TTC549 (cell line): ENCODE data around the gene CNTNAP1.
"Not testable (repeated sequence)": the region's sequence is repeated elsewhere in the genome, so short reads cannot be mapped to it uniquely, and the experiment has no call there.

Experiments used
- FAIRE-seq: peaks from 2 replicates; lab custom pipeline; 2012; peaks lifted over from hg19 to GRCh38; lab: Jason Lieb, UNC

Gene CNTNAP1

DNA sequence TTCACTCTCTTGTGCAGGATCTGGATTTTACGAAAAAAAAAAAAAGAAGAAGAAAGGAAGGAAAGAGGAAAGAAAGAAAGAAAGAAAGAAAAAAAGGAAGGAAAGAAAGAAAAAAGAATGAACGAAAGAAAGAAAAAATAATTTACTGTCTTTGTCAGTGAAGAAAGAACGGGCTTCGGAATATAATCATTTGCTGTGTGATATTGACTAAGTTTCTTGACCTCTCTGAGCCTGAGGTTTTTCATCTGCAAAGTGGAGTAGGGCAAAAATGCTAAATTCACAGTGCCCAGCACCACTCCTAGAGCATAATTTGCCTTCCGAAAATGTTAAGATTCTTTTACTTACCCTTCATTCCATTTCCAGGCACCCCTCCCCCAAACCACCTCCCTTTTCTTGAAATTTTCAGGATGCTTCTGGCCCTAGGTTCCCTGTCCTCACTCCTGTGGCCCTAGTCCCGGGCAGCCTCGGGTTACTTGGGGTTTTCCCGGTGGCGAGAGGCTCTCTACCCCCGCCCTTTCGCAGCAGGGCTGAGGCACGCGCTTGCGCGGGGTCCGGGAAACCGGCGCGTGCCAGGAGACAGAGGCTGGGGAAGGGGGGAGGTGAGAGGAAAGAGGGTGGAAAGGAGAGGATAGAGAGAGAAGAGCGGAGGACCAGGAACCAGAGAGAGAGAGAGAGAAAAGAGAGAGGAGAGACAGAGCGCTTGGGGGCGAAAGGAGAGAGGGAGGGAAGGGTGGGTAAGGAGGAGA is at the start of gene CNTNAP1:
Gene CNTNAP1, plus strand, starts transcription at position 556 of the 746 bp plus-strand sequence. CDS start 299 bp downstream, outside the sequence.
- no peak for FAIRE-seq

DNA sequence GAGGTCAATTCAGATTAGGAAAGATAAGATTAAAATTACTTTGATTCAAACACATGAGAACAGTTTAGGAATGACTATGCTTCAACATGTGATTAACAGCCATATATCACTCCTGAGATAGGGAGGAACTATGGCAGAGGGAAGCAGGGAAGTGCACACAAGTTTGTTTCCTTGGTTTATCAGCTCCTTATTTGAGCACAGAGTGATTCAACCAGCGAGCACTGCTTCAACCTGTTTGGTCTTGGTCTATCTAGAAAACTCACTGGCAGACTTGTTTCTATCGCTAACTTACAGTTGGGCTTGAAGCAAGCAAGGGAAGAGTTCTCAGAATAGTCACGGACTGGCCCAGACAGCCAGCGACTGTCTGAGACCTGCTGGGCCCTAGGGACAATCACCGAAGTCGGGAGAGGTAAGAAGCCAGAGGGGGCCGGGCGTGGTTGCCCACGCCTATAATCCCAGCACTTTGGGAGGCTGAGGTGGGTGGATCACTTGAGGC is 49.3 kb upstream of the CNTNAP1 start:
- FAIRE-seq = no peak

DNA sequence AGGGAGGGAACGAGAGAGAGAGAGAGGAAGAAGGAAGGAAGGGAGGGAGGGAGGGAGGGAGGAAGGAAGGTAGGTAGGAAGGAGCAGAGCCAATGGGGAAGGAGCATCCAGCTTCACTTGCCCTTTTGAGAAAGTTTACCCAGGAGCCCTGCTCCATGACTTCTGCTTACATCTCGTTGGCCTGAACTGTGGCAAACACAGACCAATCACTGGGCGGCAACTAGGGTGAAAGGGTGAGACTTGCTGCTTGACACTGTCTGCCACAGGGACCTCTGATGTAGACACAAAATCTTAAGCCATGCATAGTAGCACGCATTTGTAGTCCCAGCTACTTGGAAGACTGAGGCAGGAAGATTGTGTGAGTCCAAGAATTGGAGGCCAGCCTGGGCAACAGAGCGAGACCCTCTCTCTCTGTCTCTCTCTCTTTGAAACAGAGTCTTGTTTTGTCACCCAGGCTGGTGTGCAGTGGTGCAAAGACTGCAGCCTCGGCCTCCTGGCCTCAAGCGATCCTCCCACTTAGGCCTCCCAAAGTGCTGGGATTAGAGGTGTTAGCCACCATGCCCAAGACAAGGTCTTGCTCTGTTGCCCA is 42.7 kb upstream of the CNTNAP1 start:
- FAIRE-seq = no peak

DNA sequence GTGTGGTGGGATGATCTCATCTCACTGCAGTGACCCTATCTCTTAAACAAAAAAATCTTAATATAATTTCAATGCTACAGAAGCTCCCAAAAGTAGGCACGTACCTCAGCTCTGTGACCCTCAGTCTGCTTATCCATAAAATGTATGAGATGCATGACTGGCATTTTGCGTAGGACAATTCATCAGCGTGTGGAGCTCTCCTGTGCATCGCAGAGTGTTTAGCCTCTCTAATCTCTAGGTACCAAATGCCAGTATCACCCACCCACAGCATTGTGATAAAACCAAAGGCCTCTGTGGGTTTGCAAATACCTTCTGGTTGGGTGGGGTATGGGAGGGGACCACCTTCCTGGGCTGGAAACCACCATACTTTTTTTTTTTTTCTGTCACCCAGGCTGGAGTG is 42.2 kb upstream of the CNTNAP1 start:
- FAIRE-seq = no peak

DNA sequence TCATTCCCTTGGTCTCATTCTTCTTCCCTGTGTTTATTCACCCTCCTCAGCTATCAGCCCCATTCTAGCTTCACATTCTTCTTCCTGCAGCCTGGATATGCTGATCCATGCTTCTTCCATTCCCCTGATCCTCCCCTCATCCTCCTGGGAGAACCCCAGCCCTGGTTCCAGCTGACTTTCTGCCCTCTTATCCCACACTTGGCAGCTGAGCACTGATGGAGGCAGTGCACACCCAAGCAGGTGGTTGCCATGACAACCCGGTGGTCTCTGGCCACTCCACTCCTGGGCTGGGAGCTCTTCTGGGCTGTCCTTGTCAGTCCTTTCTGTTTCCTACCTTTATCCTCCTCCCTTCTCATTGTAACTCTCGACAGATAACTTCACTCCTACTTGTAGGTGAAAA is 40.0 kb upstream of the CNTNAP1 start:
- no peak for FAIRE-seq

DNA sequence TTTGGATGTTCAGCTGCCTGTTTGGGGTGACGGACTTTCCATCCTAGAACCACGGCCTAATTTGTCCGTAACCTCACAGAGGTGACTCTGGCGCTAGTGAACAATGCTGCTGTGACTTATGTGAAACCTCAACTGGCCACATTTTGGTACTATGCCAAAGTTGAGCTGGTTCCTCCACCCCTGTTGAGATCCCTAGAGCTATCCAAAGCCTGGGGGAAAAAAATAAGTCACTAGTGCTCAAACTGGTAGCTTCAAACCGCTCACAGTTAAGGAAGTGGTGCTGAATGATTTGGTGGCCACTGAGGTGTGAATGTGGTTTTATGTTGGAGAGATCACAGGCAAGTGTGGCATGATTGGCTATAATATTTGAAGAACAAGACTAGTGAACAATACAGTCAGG is 34.6 kb upstream of the CNTNAP1 start:
- FAIRE-seq = no peak

DNA sequence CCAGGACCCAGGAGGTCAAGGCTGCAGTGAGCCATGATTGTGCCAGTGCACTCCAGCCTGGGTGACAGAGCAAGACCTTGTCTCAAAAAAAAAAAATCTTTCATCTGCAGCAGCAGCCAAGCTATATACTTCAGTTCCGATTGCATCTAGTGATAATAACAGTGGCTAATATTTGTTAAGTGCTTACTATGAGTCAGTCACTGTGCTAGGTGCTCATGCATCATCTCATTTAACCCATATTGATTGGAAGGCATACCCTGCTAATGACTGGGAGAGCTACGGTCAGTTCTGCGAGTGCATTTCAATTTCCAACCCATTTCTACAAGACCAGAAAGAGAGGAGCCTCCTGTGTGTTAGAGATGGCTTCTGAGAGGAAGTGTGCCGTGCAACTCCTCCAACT is 30.9 kb upstream of the CNTNAP1 start:
- FAIRE-seq = no peak

DNA sequence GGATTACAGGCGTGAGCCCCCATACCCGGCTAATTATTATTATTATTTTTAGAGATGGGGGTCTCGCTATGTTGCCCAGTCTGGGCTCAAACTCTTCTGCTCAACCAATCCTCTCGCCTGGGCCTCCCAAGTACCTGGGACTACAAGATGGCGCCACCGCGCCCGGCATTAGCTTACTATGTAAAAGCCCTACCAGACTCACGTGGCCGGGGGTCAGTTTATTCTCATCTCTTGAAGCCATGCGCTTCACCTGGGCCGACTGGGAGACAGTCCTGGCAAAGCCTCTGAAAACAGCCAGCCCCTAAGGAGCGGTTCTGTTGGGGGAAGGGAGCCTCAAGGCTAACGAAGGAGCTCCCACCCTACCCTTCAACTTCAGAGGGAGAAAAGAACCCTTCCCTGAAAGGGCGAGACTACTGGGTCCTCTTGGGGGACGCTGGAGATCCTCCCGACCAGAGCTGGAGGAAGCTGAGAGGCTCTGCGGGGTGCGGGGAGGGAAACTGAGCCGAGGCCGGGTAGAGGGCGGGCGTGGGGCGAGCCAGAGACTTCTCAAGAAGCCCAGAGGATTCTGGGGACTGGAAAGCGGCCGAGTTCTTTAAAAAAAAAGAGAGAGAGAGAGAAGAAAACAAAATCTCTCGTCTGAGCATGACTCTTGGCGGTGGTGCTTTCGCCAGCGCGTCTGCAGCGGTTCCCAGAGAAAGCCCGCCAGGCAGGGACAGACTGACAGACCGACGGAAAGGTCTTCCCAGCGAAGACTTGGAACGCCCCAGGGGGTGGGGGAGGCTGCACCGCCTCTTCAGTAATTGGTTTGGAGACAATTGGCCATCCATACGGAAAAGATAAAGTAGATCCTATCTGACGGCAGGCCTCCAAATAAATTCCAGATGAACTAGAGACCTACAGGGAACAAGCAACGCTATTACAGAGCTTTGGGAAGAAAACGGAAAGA is 28.9 kb upstream of the CNTNAP1 start:
- no peak for FAIRE-seq

DNA sequence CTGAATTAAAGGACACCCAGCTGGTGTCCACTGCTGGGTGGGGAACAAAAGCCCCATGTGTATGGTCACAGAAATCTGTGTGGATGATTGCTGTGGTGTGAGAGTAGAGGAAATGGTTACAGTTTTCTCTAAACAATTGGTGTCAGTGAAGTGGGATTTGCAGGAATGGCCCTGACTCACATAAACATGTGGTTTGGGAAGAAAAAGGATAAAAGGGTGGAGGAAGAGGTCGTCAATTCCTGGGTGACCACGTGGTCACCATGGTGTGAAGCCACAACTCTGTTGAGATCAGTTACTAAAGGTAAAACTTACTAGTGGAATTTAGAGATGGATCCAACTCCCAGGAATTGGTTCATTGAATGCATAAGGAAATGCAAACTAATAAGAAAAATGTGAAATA is 26.8 kb upstream of the CNTNAP1 start:
- no peak for FAIRE-seq

DNA sequence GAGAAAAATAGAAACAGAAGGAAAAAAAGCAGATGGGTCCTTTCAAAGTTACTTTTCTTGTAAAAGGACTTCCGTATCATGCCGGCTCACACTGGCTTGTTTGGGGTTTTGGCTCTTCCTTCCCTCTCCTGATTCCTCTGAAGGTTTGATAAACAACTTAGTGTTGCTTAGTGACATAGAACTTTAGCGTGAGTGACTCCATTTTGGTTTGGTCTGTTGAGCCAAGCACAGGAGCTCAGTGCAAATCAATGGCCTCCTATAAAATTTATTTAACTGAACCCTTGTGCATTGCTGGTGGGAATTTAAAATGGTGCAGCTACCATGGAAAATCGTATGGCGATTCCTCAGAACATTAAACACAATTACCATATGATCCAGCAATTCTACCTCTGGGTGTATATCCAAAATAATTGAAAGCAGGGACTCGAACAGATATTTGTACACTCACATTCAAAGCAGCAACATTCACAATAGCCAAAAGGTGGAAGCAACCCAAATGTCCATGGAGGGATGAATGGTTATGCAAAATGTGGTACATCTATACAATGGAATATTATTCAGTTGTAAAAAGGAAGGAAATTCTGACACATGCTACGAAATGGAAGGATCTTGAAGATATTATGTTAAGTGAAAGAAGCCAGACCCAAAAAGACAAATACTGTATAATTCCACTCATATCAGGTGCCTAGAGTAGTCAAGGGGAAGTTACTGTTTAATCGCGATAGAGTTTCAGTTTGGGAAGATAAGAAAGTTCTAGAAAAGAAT is 24.3 kb upstream of the CNTNAP1 start:
- no peak for FAIRE-seq

DNA sequence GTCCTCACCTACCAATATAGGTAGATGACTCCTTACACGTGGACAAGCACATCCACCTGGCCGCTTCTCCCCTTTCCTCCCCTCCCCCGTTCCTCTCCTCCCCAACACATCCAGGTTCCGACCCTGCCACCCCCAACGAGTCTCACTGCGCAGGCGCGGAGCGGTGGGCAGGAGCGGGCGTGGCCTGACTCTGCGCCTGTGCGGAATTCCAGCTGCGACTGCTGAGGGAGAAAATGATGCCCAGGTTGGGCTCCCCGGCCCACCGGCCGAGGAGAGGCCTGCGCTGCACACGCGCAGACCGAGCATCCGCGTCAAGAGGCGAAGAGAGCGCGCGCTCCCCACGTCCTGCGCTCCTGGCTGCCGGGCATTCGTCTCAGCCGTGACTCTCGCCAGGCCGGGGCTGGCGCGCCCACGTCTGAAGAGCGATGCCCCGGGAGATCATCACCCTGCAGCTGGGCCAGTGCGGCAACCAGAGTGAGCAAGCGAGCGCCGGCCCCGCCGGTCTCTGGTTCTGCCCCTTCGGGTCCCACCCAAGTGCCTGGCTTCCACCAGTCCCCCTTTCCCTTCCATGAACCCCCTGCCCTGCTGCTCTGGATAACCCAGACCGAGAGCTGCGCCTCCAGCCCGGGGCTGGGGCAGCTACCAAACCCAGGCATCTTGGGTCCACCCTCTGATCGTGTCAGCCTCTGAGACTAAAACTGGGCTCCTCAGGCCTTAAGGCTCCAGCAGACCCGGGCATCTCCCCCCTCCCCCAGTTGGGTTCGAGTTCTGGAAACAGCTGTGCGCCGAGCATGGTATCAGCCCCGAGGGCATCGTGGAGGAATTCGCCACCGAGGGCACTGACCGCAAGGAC is 23.0 kb upstream of the CNTNAP1 start, which contains the start of gene TUBG2:
Gene TUBG2, plus strand, starts transcription at position 206 of the 853 bp plus-strand sequence. Its CDS starts 220 bp downstream, at position 426.
- FAIRE-seq = no peak

DNA sequence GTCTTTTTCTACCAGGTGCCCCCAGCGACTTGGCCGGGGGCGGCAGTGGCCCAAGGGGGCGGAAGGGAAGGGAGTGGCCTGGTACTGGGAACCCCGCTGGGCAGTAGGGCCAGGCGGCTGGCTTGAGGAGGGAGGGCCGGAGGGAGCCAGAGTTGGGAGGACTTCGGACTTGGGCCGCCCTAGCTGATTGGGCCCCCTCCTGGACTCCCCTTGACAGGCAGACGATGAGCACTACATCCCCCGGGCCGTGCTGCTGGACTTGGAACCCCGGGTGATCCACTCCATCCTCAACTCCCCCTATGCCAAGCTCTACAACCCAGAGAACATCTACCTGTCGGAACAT is 22.4 kb upstream of the CNTNAP1 start:
- FAIRE-seq = not testable (repeated sequence)

DNA sequence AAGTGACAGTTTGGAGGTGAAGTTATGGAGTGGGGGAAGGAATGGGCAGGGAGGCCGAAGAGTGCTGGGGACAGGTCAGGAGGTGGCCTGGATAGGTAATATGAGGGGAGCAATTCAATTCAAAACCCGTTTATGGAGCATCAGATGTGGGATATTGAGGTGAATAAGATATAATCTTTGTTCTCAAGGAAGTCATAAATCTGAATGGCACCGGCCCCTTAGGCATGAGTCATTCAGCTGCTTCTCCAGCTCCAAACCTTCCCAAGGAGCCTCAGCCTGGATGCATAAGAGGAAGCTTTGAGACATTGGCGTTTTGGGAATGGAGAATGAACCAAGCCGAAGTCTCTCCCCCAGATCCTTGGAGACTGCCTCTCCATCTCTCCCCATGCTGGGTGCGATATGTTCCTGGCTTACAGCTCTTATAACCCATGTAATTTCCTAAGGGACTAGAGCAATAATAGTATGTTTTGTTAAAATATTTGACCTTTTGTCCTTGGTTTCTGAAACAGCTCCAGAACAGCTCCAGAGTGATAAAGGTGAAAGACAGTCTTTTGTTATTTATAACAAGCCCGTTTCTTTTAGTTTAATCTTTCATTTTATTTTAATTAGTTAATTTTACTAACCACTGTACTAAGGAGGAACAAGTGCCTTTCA is 21.5 kb upstream of the CNTNAP1 start:
- no peak for FAIRE-seq

DNA sequence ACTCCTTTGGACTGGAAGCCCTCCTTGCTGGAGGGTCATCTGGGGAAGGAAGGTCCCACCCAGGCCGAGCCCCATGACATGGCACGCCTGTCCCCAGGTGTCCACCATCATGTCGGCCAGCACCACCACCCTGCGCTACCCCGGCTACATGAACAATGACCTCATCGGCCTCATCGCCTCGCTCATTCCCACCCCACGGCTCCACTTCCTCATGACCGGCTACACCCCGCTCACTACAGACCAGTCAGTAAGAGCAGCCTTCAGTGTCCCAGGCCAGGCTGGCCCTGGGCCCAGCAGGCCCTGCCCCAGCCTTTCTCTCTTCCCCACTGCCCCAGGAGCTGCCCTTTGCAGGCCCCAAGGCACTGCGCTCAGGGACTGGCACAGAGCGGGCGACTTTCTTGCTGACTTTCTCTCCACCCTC is 16.7 kb upstream of the CNTNAP1 start:
- no peak for FAIRE-seq

DNA sequence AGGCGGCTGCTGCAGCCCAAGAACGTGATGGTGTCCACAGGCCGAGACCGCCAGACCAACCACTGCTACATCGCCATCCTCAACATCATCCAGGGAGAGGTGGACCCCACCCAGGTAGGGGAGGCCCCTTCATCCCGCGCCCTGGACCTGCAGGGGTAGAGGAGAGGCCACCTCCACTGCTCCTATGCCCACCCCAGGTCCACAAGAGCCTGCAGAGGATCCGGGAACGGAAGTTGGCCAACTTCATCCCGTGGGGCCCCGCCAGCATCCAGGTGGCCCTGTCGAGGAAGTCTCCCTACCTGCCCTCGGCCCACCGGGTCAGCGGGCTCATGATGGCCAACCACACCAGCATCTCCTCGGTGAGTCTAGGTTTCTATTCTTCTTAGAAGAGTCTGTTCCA is 16.2 kb upstream of the CNTNAP1 start:
- not testable (repeated sequence) for FAIRE-seq

DNA sequence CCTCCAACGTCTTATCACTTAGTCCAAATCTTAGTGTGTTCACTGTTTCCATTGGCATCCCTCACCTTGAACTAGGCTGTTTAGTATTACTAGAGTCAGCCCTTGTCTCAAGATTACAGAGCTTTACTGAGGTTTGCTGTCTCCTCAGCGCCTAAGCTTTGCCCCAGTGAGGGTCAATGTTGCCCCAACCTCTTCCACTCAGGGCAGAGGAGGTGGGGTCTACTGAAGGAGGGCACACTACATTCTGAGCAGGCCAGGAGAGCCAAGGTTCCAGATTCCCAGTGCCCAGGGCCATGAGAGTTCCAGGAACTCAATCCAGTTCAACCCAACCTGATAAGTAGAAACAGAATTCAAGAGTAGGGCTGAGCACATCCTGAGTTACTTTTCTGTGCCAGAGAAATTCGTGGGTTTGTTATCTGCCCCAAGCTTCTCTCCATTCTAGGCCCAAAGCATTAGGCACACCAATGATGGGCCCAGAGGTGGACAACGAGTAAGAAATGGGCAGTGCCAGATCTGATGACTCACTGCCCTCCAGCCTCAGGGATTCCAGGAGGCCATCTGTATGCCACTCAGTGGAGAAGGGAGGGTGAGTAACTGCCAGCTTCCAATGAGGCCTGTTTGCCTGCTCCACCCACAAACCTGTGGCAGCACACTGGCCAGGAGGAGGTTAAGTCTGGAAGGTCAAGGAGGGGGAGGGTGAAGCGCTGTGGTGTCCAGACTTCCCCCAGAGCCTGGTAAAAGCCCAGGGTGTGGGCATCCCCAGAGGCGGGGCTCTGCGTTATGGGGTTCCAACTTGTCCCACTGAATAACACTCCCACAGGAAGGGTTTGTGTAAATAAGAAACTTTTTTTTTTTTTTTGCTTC is 15.0 kb upstream of the CNTNAP1 start:
- no peak for FAIRE-seq

DNA sequence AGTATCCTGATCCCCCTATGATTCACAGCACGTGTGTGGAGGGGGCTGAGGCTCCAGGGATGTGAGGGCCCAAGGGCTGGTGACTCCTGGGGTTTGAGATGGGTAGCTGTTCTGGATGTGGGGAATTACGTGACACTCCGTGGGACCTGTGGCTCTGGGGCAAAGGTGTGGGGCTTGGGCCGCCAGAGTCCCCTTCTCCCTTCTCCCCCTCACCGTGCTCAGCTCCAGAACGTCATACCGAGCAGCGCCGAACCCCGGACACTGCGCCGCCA is 12.7 kb upstream of the CNTNAP1 start:
- FAIRE-seq = no peak

DNA sequence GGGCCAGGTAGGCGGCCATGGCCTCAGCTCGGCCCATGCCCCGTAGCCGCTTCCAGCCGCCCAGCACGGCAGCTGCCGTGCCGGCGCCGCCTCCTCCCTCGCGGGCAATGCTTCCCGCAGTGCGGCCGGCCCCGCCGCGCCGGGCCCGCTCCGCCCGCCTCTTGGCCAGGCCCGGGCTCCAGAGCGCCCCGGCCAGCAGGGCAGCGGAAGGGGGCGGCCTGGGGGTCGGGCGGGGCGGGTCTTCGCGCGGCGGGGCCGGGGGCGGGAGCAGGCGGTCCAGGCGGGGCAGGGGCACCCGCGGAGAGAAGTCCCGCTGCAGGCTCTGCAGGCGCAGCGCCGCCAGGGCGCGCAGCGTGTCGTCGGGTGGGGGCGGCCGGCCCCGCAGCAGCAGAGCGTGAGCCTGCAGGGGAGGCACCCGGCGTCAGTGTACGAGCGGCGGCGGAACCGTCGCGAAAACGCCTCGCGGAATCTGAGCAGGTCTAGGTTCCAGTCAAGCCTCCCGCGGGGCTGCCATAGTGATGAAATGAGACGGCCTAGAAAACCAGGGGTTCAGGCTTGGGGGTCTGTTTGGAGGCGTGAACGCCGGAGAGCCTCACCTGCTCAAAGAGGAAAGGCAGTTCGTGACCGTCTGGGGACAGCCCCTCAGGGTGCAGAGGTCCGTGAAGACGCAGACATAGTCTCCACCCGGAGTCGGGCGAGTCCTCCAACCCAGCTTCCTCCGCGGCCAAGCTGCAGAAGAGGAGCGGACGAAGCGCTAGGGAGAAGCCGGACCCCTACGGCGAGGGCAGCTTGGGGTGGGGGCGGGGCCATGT is 12.1 kb upstream of the CNTNAP1 start:
- no peak for FAIRE-seq
